CD1c-positive myeloid dendritic cell (primary cell): ENCODE results near the gene DLG2.
"Not testable (repeated sequence)": the region's sequence is repeated elsewhere in the genome, so short reads cannot be mapped to it uniquely, and the experiment has no call there.

Experiments
- DNase-seq: peaks from one replicate; pipeline ENCODE4 v3.0.0-alpha.2; 2016; ENCODE audit errors: extremely low spot score

The DLG2 gene

GRCh38 chr11:85340846-85341245 is 286.3 kb downstream of the DLG2 start:
- DNase-seq = not testable (repeated sequence)

GRCh38 chr11:85318573-85318972 is 308.6 kb downstream of the DLG2 start:
- peak; percentile 31 for DNase-seq

- peak; percentile 88 for DNase-seq
These were observed 310.2 kb downstream of the DLG2 start for GRCh38 chr11:85316967-85317366.

GRCh38 chr11:85313741-85314140 is 313.4 kb downstream of the DLG2 start:
- DNase-seq = no peak

GRCh38 chr11:85310479-85310878 is 316.7 kb downstream of the DLG2 start:
- DNase-seq = no peak

- DNase-seq = no peak
These were observed 319.8 kb downstream of the DLG2 start for GRCh38 chr11:85307366-85307765.

- DNase-seq = no peak
These were observed 325.1 kb downstream of the DLG2 start for GRCh38 chr11:85301895-85302678.

GRCh38 chr11:85299258-85299942 is 327.7 kb downstream of the DLG2 start:
- no peak for DNase-seq

- no peak for DNase-seq
These were observed 331.4 kb downstream of the DLG2 start for GRCh38 chr11:85295694-85296271.

GRCh38 chr11:85281550-85281949 is 345.6 kb downstream of the DLG2 start:
- peak; percentile 20 for DNase-seq

GRCh38 chr11:85279267-85279666 is 347.9 kb downstream of the DLG2 start:
- DNase-seq = no peak

- no peak for DNase-seq
These were observed 349.5 kb downstream of the DLG2 start for GRCh38 chr11:85277693-85278092.

GRCh38 chr11:85276332-85276731 is 350.8 kb downstream of the DLG2 start:
- DNase-seq = no peak

- not testable (repeated sequence) for DNase-seq
These were observed 356.8 kb downstream of the DLG2 start for GRCh38 chr11:85270315-85270714.

- DNase-seq = no peak
These were observed 358.0 kb downstream of the DLG2 start for GRCh38 chr11:85269109-85269508.

- DNase-seq = peak; percentile 20
These were observed 360.5 kb downstream of the DLG2 start for GRCh38 chr11:85266646-85267045.

- DNase-seq = no peak
These were observed 363.8 kb downstream of the DLG2 start for GRCh38 chr11:85263328-85263727.

GRCh38 chr11:85257837-85258236 is 369.3 kb downstream of the DLG2 start:
- peak; percentile 18 for DNase-seq

- no peak for DNase-seq
These were observed 370.7 kb downstream of the DLG2 start for GRCh38 chr11:85256433-85256832.

- DNase-seq = no peak
These were observed 377.7 kb downstream of the DLG2 start for GRCh38 chr11:85249482-85249881.

GRCh38 chr11:85247797-85248196 is 379.3 kb downstream of the DLG2 start:
- no peak for DNase-seq

GRCh38 chr11:85238906-85239305 is 388.2 kb downstream of the DLG2 start:
- no peak for DNase-seq

- not testable (repeated sequence) for DNase-seq
These were observed 389.1 kb downstream of the DLG2 start for GRCh38 chr11:85238038-85238437.
